Hepatocyte (in vitro differentiated cells): ENCODE results near the gene CERS3.

Experiments used
- CTCF ChIP-seq: fragments of 200-600 bp; sonication (generic); IDR thresholded peaks from 2 replicates; pipeline ENCODE4 v1.5.1; 2016; ENCODE audit warnings: antibody characterized with exemption, mild to moderate bottlenecking; ENCODE audit not compliant: poor library complexity
- EZH2 ChIP-seq: fragments of 200-600 bp; sonication (generic); IDR thresholded peaks from 2 replicates; pipeline ENCODE4 v1.6.1; 2016; ENCODE audit warnings: antibody characterized with exemption, mild to moderate bottlenecking, borderline replicate concordance

- TF ChIP-seq CTCF (no peak), EZH2 (no peak)
These were observed 56.8 kb downstream of the CERS3 start for GRCh38 chr15:100471933-100472332.
